ENCODE measurements around the gene DAPK1. TPM values are rescaled to one million over a fixed set of nuclear protein-coding genes. Genes with fewer than 3 reads are reported as not detected.

The DAPK1 gene
- total RNA-seq, 1 donor from 2014 or later, result 24.6 TPM

GRCh38 chr9:87528969-87529368 lies 31.3 kb downstream of the DAPK1 start:
- intact Hi-C loops (cut with DNase I), result no loop called here
- H3K9me3 ChIP-seq, result no peaks in the 10 kb centered on the region
- H3K27ac ChIP-seq, result no peak overlapping the region
- H3K27me3 ChIP-seq, result no peaks in the 10 kb centered on the region
- peak in 1 of 2 donors; percentile 14 for DNase-seq (ENCODE audit: extremely low spot score in 2 of 2)
- H3K4me1 ChIP-seq, result no peaks in the 10 kb centered on the region
- no peak for TF ChIP-seq CTCF (IDR thresholded peaks at IDR 0.05)
- no peak for TF ChIP-seq POLR2A (IDR thresholded peaks at IDR 0.05)
- no peak for TF ChIP-seq POLR2AphosphoS5 (IDR thresholded peaks at IDR 0.05; ENCODE audit: insufficient read depth in 1 of 2, low read depth in 1 of 2)
- no peak overlapping the region for H3K4me3 ChIP-seq
- H3K36me3 ChIP-seq, result no peaks in the 10 kb centered on the region

GRCh38 chr9:87529671-87530070 lies 32.0 kb downstream of the DAPK1 start:
- intact Hi-C loops (cut with DNase I), result no loop called here
- Histone ChIP-seq H3K27ac (no peak overlapping the region), H3K36me3 (no peaks in the 10 kb centered on the region), H3K4me3 (no peak overlapping the region), H3K4me1 (no peaks in the 10 kb centered on the region), H3K9me3 (no peaks in the 10 kb centered on the region), H3K27me3 (no peaks in the 10 kb centered on the region)
- peak in 1 of 2 donors; percentile 55 for DNase-seq (ENCODE audit: extremely low spot score in 2 of 2)
- no peak for TF ChIP-seq POLR2AphosphoS5 (IDR thresholded peaks at IDR 0.05; ENCODE audit: insufficient read depth in 1 of 2, low read depth in 1 of 2)
- TF ChIP-seq CTCF (IDR thresholded peaks at IDR 0.05), result no peak
- no peak for TF ChIP-seq POLR2A (IDR thresholded peaks at IDR 0.05)

- no peaks in the 10 kb centered on the region for H3K36me3 ChIP-seq
- H3K27ac ChIP-seq, result no peak overlapping the region
- H3K4me1 ChIP-seq, result no peaks in the 10 kb centered on the region
- no peak for TF ChIP-seq CTCF (IDR thresholded peaks at IDR 0.05)
- TF ChIP-seq POLR2A (IDR thresholded peaks at IDR 0.05), result no peak
- no peak for TF ChIP-seq POLR2AphosphoS5 (IDR thresholded peaks at IDR 0.05; ENCODE audit: insufficient read depth in 1 of 2, low read depth in 1 of 2)
- DNase-seq (ENCODE audit: extremely low spot score in 2 of 2), result no peak
- intact Hi-C loops (cut with DNase I), result no loop called here
- H3K27me3 ChIP-seq, result no peaks in the 10 kb centered on the region
- H3K4me3 ChIP-seq, result no peak overlapping the region
- H3K9me3 ChIP-seq, result no peaks in the 10 kb centered on the region
Measured at GRCh38 chr9:87530716-87531115, 33.0 kb downstream of the DAPK1 start.

- Histone ChIP-seq H3K27me3 (no peaks in the 10 kb centered on the region), H3K36me3 (no peaks in the 10 kb centered on the region), H3K4me3 (no peak overlapping the region), H3K9me3 (no peaks in the 10 kb centered on the region), H3K4me1 (no peaks in the 10 kb centered on the region), H3K27ac (no peak overlapping the region)
- DNase-seq (ENCODE audit: extremely low spot score in 2 of 2), result peak in 1 of 2 donors; percentile 49
- no peak for TF ChIP-seq POLR2A (IDR thresholded peaks at IDR 0.05)
- intact Hi-C loops (cut with DNase I), result no loop called here
Measured at GRCh38 chr9:87531370-87532295, 34.0 kb downstream of the DAPK1 start.

GRCh38 chr9:87533271-87533670 lies 35.6 kb downstream of the DAPK1 start:
- Histone ChIP-seq H3K36me3 (no peaks in the 10 kb centered on the region), H3K9me3 (no peaks in the 10 kb centered on the region), H3K27me3 (no peaks in the 10 kb centered on the region), H3K27ac (no peak overlapping the region), H3K4me3 (no peak overlapping the region), H3K4me1 (peaks cover 9% of the 10 kb centered on the region)
- intact Hi-C loops (cut with DNase I), result no loop called here
- peak in 1 of 2 donors; percentile 58 for DNase-seq (ENCODE audit: extremely low spot score in 2 of 2)
- no peak for TF ChIP-seq POLR2A (IDR thresholded peaks at IDR 0.05)
- no peak for TF ChIP-seq POLR2AphosphoS5 (IDR thresholded peaks at IDR 0.05; ENCODE audit: insufficient read depth in 1 of 2, low read depth in 1 of 2)
- TF ChIP-seq CTCF (IDR thresholded peaks at IDR 0.05), result no peak

Measured in vagina (tissue), 2 donors.